GM18519 (cell line): ENCODE data around the gene VGLL1.

ENCODE experiments used
- ATAC-seq: cut with Tn5 transposase; IDR thresholded peaks from one replicate; pipeline ENCODE4 v1.9.1; 2021; ENCODE audit warnings: mild to moderate bottlenecking, moderate library complexity; ENCODE audit not compliant: unreplicated experiment, low FRiP score

VGLL1 gene

GRCh38 chrX:136531951-136532350 lies at the start of gene VGLL1:
Gene VGLL1, plus strand, starts transcription at chrX:136532215. Its CDS starts 3,806 bp downstream, at chrX:136536021.
- no peak for ATAC-seq

- no peak for ATAC-seq
These were observed 44.4 kb upstream of the VGLL1 start, which contains the start of gene BRS3 for GRCh38 chrX:136487647-136488046. Gene BRS3, plus strand, starts transcription at chrX:136487947. Its CDS starts 168 bp downstream, at chrX:136488115.

- no peak for ATAC-seq
These were observed 43.3 kb upstream of the VGLL1 start for GRCh38 chrX:136488706-136489105.

- no peak for ATAC-seq
These were observed 40.2 kb upstream of the VGLL1 start for GRCh38 chrX:136491832-136492231.

GRCh38 chrX:136493011-136493410 lies 39.0 kb upstream of the VGLL1 start:
- ATAC-seq, result no peak

GRCh38 chrX:136495043-136495442 lies 37.0 kb upstream of the VGLL1 start:
- ATAC-seq, result no peak

- ATAC-seq, result no peak
These were observed 35.7 kb upstream of the VGLL1 start for GRCh38 chrX:136496186-136496763.

- ATAC-seq, result peak; percentile 77
These were observed 35.1 kb upstream of the VGLL1 start for GRCh38 chrX:136496764-136497555.

- peak; percentile 2 for ATAC-seq
These were observed 34.4 kb upstream of the VGLL1 start, which contains the start of gene HTATSF1 for GRCh38 chrX:136497556-136498052. Gene HTATSF1, plus strand, starts transcription at chrX:136497592. Its CDS starts 93 bp downstream, at chrX:136497685.

GRCh38 chrX:136519069-136519468 lies 12.9 kb upstream of the VGLL1 start:
- no peak for ATAC-seq

GRCh38 chrX:136523770-136524169 lies 8.2 kb upstream of the VGLL1 start:
- no peak for ATAC-seq

GRCh38 chrX:136525738-136526606 lies 6.0 kb upstream of the VGLL1 start:
- ATAC-seq, result no peak

GRCh38 chrX:136528645-136529315 lies 3.2 kb upstream of the VGLL1 start:
- no peak for ATAC-seq

GRCh38 chrX:136529795-136530194 lies 2.2 kb upstream of the VGLL1 start:
- no peak for ATAC-seq

GRCh38 chrX:136534131-136534530 lies 2.1 kb downstream of the VGLL1 start:
- no peak for ATAC-seq

- no peak for ATAC-seq
These were observed 6.8 kb downstream of the VGLL1 start for GRCh38 chrX:136538811-136539210.

GRCh38 chrX:136540226-136540625 lies 8.2 kb downstream of the VGLL1 start:
- no peak for ATAC-seq

- ATAC-seq, result no peak
These were observed 9.3 kb downstream of the VGLL1 start for GRCh38 chrX:136541294-136541693.

- no peak for ATAC-seq
These were observed 10.3 kb downstream of the VGLL1 start for GRCh38 chrX:136542281-136542680.

GRCh38 chrX:136546371-136546781 lies 14.4 kb downstream of the VGLL1 start:
- no peak for ATAC-seq
